Activated CD8-positive, alpha-beta memory T cell treated with anti-CD3 and anti-CD28 coated beads for 1 hour (primary cell): ENCODE measurements around the gene IL2RA.
"Not testable (repeated sequence)": the region's sequence is repeated elsewhere in the genome, so short reads cannot be mapped to it uniquely, and the experiment has no call there.

Experiments used
- DNase-seq, 2 donors: peaks; one replicate each; pipeline ENCODE4 v3.0.0-alpha.2; 2020; ENCODE audit warnings: low read depth in 1 of 2; ENCODE audit errors: extremely low read depth in 1 of 2

IL2RA gene

GRCh38 chr10:6083523-6084475 is 21.6 kb upstream of the IL2RA start:
- no peak for DNase-seq

DNA sequence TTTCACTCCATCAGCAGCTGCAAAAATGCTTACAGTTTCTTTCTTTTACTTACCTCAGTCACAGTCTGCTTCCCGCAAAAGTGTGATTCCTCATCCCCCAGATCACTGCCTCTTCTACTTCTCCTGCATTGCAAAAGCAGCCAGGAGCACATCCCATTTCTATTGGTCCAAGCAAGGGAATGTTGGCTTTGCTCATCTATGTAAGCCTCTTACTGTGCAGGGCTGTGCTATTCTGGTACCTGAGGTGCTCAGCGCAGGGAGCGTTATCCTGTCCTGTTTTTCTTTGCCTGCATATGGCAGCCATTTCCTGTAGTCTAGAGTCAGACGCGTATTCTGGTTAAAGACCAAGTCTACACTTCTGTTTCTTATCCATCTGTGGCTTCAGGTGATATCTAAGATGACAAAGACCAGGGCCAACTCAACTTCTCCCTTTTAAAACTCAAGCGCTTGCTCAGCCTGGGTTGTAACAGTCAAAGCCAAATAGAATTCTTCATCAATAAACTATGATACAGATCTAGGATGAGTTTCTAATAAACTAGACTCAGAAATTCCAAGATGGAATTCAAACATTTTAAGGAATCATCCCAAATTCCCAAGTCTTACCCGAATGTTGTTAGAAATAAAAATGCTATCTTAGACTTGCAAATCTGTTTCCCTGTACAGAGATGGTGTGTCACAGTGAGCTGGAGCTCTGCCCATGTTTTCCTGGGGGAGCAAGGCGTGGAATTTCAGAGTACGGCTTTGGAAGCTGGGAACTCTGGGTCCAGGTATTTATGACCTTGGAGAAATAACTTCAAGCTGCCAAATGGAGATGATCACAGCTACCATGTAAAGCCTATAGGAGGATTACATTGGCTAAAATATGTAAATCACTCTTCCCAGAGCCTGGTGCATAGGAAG is 20.6 kb upstream of the IL2RA start:
- DNase-seq = no peak

- DNase-seq = no peak
These were observed 18.3 kb upstream of the IL2RA start for GRCh38 chr10:6080417-6080973.

DNA sequence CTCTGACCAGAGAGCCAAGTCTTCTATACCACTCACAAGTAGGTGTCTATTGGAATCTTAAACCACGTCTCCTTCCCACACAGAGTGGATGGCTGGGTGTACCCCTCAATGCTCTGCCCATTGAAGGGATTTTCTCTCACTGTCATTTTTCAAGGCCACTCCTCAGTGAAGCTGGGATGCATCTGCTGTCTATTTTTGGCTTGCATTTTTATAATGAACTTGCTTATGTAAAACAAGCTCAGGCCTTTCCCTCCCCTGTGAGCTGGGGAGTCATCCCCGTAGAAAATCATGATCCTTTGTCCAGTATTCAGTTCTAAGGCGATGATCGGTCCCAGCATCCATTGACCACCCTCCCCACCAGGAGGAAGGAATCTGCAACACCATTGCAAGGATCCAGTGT is 16.9 kb upstream of the IL2RA start:
- no peak for DNase-seq

DNA sequence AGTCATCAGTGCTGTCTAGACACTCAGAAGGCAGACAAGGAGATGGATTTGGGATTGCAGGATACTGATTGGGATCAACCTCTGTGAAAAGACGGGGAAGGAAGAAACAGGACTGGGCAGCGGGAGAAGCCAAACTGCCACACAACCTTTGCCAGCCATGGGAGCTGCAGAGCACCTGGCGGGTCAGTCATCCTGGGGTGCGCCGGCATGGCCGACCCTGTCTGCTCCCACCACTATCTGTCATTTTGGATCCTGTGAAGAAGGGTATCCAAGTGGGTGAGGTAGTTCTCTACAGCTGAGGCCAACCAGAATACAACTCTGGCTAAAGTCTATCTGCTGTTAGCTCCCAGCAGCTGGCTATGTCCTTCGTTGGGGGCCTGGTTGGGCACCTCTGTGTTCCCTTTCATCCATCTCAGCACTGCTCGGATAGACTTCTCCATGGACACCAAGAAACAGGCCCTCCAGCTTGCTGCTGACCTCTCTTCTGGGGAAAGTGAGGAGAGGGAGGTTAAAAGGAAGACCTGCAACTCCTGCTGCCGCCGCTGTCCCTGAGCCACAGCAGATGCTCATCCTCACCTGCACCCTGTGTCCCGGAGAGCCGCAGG is 15.0 kb upstream of the IL2RA start:
- DNase-seq = no peak

GRCh38 chr10:6074489-6075301 is 12.5 kb upstream of the IL2RA start:
- DNase-seq = no peak

DNA sequence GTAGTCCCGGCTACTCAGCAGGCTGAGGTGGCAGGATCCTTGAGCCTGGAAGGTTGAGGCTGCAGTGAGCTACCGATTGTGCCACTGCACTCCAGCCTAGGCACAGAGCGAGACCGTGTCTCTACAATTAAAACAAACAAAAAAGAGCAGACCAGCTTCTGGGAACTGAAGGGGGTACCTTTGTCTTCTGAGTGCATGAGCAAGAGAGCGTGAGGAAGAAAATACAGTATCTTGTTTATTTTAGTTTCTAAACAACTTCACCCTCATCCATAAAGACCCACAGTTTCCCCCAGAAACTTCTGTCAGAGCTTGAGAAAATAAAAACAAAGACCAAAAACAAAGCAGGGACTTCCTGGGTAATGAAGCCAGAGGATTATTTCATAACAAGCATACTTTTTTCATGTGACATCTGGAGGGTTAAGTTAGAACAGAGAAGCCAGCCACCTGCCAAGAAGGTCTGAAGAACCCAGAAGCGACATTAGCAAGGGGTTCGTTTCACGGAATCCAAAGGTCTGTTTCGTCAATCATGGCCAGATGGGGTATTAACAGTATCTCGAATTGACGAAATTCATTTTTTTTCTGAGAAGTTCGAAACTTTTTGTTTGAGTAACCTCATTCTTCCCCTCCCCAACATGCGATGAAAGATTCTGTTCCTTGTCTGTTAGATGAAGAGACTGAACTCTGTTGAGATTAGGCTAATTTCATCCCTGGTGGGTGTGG is 10.2 kb upstream of the IL2RA start:
- no peak for DNase-seq

DNA sequence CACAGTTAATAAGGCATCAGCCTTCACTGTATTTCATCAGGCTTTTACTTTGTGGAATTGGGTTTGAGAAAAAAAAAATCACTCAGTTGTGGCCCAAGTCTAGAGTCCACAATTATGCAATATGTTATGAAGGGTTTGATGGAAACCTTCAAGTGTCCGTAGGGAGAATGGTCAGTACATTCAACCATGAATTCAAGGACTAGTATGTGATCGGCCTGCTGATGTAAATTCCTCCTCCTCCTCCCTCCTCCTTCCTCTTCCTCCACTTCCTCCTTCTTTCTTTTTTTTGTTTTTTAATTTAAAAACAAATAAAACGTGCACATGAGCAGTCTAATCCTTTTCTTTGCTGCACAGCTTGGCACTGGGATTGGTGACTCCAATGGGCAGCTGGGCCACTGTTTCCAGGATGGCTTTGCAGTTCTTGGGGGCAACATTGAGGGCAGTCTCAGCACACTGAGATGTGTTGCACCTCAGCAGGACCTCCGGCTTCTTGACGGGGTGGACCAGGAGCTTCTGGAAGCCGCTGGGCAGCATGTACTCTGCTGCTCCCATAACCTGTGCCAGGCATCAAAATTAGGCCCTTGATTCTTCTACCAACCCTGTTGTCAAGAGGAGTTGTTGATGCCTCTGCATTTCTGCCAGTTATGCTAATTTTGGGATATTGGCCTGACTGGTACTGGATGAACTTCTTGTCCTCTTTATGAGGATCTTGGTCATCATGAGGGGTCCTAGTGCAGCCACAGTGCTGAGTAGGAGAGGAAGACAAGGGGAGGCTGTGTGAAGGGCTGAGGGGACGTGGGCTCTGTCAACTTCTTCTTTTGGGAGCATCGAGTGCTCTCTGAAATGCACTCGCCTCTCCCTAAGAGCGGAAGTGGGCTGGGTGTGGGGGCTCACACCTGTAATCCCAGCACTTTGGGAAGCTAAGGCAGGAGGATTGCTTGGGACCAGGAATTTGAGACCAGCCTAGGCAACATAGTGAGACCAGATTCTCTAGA is 9.3 kb upstream of the IL2RA start:
- DNase-seq = no peak

DNA sequence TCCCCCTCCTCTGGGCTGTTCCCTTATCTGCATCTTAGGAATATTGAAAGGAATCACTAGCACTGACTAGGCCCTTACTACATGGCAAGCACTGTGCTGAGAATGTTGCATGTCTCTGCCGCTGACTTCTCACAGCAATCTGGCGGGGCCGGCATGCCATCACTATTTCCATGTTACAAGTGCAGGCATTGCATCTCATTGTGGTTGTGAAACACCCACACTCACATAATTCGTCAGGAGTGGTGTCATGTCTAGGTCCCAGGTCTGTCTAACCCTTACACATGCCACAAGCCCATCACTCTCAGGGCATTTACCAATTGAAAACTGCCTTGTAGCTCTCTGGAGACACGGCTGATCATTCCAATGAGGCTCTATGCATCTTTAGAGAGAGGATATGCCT is 8.5 kb upstream of the IL2RA start:
- DNase-seq = no peak

GRCh38 chr10:6069081-6069931 is 7.1 kb upstream of the IL2RA start:
- no peak for DNase-seq

GRCh38 chr10:6068422-6068821 is 6.3 kb upstream of the IL2RA start:
- no peak for DNase-seq

DNA sequence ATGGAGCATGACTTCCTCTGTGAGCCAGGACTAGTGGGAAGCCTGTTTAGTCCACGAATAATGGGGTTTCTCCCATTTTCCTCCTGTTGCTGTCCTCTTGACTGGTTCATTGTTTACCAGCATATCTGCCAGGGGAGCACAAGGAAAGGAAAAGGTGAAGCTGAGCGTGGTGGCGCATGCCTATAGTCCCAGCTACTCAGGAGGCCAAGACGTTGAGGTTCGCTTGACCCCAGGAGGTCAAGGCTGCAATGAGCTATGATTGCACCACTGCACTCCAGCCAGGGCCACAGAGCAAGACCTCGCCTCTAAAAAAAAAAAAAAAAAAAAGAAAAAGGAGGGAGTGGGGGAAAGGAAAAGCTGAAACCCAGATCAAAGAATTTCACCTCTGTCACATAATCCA is 5.8 kb upstream of the IL2RA start:
- DNase-seq = no peak

DNA sequence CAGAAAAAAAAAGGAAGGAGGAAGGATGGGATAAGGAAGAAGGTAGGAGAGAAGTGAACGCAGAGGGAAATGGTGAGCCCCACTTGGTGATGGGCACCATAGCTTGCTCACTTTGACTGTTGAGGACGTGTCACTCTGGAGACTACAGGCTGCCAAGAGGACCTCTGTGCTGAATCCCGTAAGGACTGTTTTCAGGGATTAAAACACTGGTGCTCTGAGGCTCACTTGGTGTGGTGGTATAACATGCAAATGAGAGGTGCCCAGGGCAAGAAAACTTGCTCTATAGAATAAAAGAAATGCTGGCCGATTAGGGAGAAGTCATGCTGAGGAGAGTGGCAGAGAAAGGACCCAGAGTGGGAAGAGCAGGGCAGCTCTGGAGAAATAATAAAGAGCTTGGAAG is 5.3 kb upstream of the IL2RA start:
- DNase-seq = no peak

- DNase-seq = no peak
These were observed 3.7 kb upstream of the IL2RA start for GRCh38 chr10:6065835-6066234.

- no peak for DNase-seq
These were observed 3.2 kb upstream of the IL2RA start for GRCh38 chr10:6065406-6065805.

- DNase-seq = not testable (repeated sequence)
These were observed 2.6 kb upstream of the IL2RA start for GRCh38 chr10:6064726-6065125.

GRCh38 chr10:6064119-6064518 is 2.0 kb upstream of the IL2RA start:
- DNase-seq = no peak
